ENCODE measurements around the gene ROPN1L.
"Not testable (repeated sequence)": the region's sequence is repeated elsewhere in the genome, so short reads cannot be mapped to it uniquely, and the experiment has no call there.

ROPN1L gene

GRCh38 chr5:10502578-10502977, 60.9 kb downstream of the ROPN1L start:
- DNase-seq (ENCODE audit: low spot score) = no peak

GRCh38 chr5:10503321-10503720, 61.6 kb downstream of the ROPN1L start:
- DNase-seq (ENCODE audit: low spot score) = no peak

- DNase-seq (ENCODE audit: low spot score) = peak; percentile 23
These were observed 62.5 kb downstream of the ROPN1L start for GRCh38 chr5:10503997-10504793.

- no peak for DNase-seq (ENCODE audit: low spot score)
These were observed 63.9 kb downstream of the ROPN1L start for GRCh38 chr5:10505517-10506095.

GRCh38 chr5:10506535-10506934, 64.9 kb downstream of the ROPN1L start:
- no peak for DNase-seq (ENCODE audit: low spot score)

- DNase-seq (ENCODE audit: low spot score) = no peak
These were observed 66.0 kb downstream of the ROPN1L start for GRCh38 chr5:10507575-10508096.

GRCh38 chr5:10509575-10509974, 67.9 kb downstream of the ROPN1L start:
- no peak for DNase-seq (ENCODE audit: low spot score)

- no peak for DNase-seq (ENCODE audit: low spot score)
These were observed 70.3 kb downstream of the ROPN1L start for GRCh38 chr5:10511741-10512640.

- DNase-seq (ENCODE audit: low spot score) = peak; percentile 25
These were observed 72.1 kb downstream of the ROPN1L start for GRCh38 chr5:10513501-10514442.

- not testable (repeated sequence) for DNase-seq (ENCODE audit: low spot score)
These were observed 72.9 kb downstream of the ROPN1L start for GRCh38 chr5:10514572-10514971.

Data from SW480 (cell line).